ENCODE data around the gene TOPAZ1. TPM values are rescaled to one million over a fixed set of nuclear protein-coding genes. Genes with fewer than 3 reads are reported as not detected.

The TOPAZ1 gene
- polyA plus RNA-seq, 3 donors = not detected

GRCh38 chr3:44326019-44326418 is 84.3 kb downstream of the TOPAZ1 start:
- no peak for DNase-seq
- H4K20me1 ChIP-seq (ENCODE audit: insufficient read depth, low read length) = no peaks in the 10 kb centered on the region
- Mint-ChIP-seq H3K9me3 (peaks cover 0 to 5% (median 0%) of the 10 kb centered on the region in 7 donors), H3K4me1 (no peaks in the 10 kb centered on the region), H3K27ac (no peak overlapping the region), H3K4me3 (no peak overlapping the region), H3K27me3 (ENCODE audit: low read depth in 3 of 3) (peaks cover 0 to 1% (median 0%) of the 10 kb centered on the region in 3 donors), H3K36me3 (no peaks in the 10 kb centered on the region)
- no peaks in the 10 kb centered on the region for H3K36me3 ChIP-seq (replicated peaks in 1 of 2; ENCODE audit: control insufficient read depth in 1 of 2, insufficient read depth in 2 of 2, low read length in 2 of 2)
- H3K79me2 ChIP-seq (ENCODE audit: insufficient read depth, low read length) = no peaks in the 10 kb centered on the region
- no peak overlapping the region for H3K9ac ChIP-seq (ENCODE audit: insufficient read depth, low read length, poor library complexity, severe bottlenecking)
- no peak overlapping the region for H3K27ac ChIP-seq (ENCODE audit: low read depth in 1 of 2, low read length in 2 of 2)
- no peaks in the 10 kb centered on the region for H3K4me1 ChIP-seq (ENCODE audit: control insufficient read depth in 1 of 2, insufficient read depth in 2 of 2, low read length in 2 of 2)
- no peak overlapping the region for H2AFZ ChIP-seq (ENCODE audit: insufficient read depth, low read depth, low read length, poor library complexity, severe bottlenecking)
- TF ChIP-seq CTCF (IDR thresholded peaks at IDR 0.05) = no peak
- WGBS (ENCODE audit: insufficient coverage) = no CpG with 5 or more reads among the region's 2 CpGs
- intact Hi-C loops (cut with micrococcal nuclease) = no loop called here
- no peaks in the 10 kb centered on the region for H3K27me3 ChIP-seq (ENCODE audit: control insufficient read depth in 2 of 2, insufficient read depth in 2 of 2, low read length in 2 of 2)
- no peaks in the 10 kb centered on the region for H3K9me3 ChIP-seq (replicated peaks in 1 of 2; ENCODE audit: control insufficient read depth in 1 of 2, insufficient read depth in 1 of 2, low read length in 2 of 2)
- H3K4me2 ChIP-seq (replicated peaks; ENCODE audit: extremely low read depth, low read length, poor library complexity, severe bottlenecking) = no peak overlapping the region
- no peak overlapping the region for H3K4me3 ChIP-seq (replicated peaks in 1 of 3; ENCODE audit: low read depth in 2 of 3, low read length in 3 of 3)

DNA sequence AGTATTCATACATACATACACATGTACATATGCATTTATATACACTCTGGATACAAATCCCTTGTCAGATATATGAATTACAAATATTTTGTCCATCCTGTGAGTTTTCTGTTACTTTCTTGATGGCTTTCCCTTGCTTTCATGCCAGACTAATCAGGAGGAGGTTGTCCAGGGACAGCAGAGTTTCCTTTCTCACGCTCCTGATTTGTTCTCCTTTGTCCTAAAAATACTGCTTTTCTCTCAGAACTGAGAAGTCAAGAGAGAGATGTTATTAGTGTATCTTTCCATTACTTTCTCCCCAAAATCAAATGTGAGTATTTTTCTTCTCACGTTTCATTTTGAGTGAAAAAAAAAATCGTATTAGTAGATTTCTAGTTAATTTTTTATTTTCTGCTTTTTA is 84.8 kb downstream of the TOPAZ1 start:
- Mint-ChIP-seq H3K36me3 (no peaks in the 10 kb centered on the region), H3K27me3 (ENCODE audit: low read depth in 3 of 3) (peaks cover 0 to 3% (median 1%) of the 10 kb centered on the region in 3 donors), H3K4me1 (no peaks in the 10 kb centered on the region), H3K4me3 (no peak overlapping the region), H3K9me3 (peaks cover 0 to 5% (median 0%) of the 10 kb centered on the region in 7 donors), H3K27ac (no peak overlapping the region)
- Histone ChIP-seq H3K9me3 (replicated peaks in 1 of 2; ENCODE audit: control insufficient read depth in 1 of 2, insufficient read depth in 1 of 2, low read length in 2 of 2) (no peaks in the 10 kb centered on the region), H3K4me3 (replicated peaks in 1 of 3; ENCODE audit: low read depth in 2 of 3, low read length in 3 of 3) (no peak overlapping the region), H3K36me3 (replicated peaks in 1 of 2; ENCODE audit: control insufficient read depth in 1 of 2, insufficient read depth in 2 of 2, low read length in 2 of 2) (no peaks in the 10 kb centered on the region), H3K4me1 (ENCODE audit: control insufficient read depth in 1 of 2, insufficient read depth in 2 of 2, low read length in 2 of 2) (no peaks in the 10 kb centered on the region), H2AFZ (ENCODE audit: insufficient read depth, low read depth, low read length, poor library complexity, severe bottlenecking) (no peak overlapping the region), H3K4me2 (replicated peaks; ENCODE audit: extremely low read depth, low read length, poor library complexity, severe bottlenecking) (no peak overlapping the region), H4K20me1 (ENCODE audit: insufficient read depth, low read length) (no peaks in the 10 kb centered on the region), H3K27ac (ENCODE audit: low read depth in 1 of 2, low read length in 2 of 2) (no peak overlapping the region), H3K9ac (ENCODE audit: insufficient read depth, low read length, poor library complexity, severe bottlenecking) (no peak overlapping the region), H3K27me3 (ENCODE audit: control insufficient read depth in 2 of 2, insufficient read depth in 2 of 2, low read length in 2 of 2) (no peaks in the 10 kb centered on the region), H3K79me2 (ENCODE audit: insufficient read depth, low read length) (no peaks in the 10 kb centered on the region)
- no CpG with 5 or more reads among the region's 3 CpGs for WGBS (ENCODE audit: insufficient coverage)
- no peak for DNase-seq
- intact Hi-C loops (cut with micrococcal nuclease) = no loop called here
- TF ChIP-seq CTCF (IDR thresholded peaks at IDR 0.05) = no peak
